T-helper 2 cell treated with Interferon-gamma antibody and Interleukin-4, amounts not matched to agents 5 μg/mL and 100 μg/mL, for 36 hours (primary cell): Measurements from ENCODE around the gene RFESD.
"Not testable (repeated sequence)": the region's sequence is repeated elsewhere in the genome, so short reads cannot be mapped to it uniquely, and the experiment has no call there.

Experiments
- DNase-seq: peaks from one replicate; pipeline ENCODE4 v3.0.0; 2021; ENCODE audit warnings: low spot score
- H3K27ac Mint-ChIP-seq: one replicate; pipeline ENCODE4 v1.8.0; 2021; ENCODE audit warnings: mild to moderate bottlenecking, mixed read lengths
- H3K27me3 Mint-ChIP-seq: one replicate; pipeline ENCODE4 v1.8.0; 2021; ENCODE audit warnings: low read depth, mixed read lengths
- H3K36me3 Mint-ChIP-seq: one replicate; pipeline ENCODE4 v1.8.0; 2021; ENCODE audit warnings: low read depth, mixed read lengths
- H3K4me1 Mint-ChIP-seq: one replicate; pipeline ENCODE4 v1.8.0; 2021; ENCODE audit warnings: low read depth, mixed read lengths
- H3K4me3 Mint-ChIP-seq: one replicate; pipeline ENCODE4 v1.8.0; 2022; ENCODE audit warnings: mild to moderate bottlenecking, moderate library complexity, mixed read lengths
- H3K9me3 Mint-ChIP-seq: one replicate; pipeline ENCODE4 v1.8.0; 2021; ENCODE audit warnings: mixed read lengths

RFESD gene

DNA sequence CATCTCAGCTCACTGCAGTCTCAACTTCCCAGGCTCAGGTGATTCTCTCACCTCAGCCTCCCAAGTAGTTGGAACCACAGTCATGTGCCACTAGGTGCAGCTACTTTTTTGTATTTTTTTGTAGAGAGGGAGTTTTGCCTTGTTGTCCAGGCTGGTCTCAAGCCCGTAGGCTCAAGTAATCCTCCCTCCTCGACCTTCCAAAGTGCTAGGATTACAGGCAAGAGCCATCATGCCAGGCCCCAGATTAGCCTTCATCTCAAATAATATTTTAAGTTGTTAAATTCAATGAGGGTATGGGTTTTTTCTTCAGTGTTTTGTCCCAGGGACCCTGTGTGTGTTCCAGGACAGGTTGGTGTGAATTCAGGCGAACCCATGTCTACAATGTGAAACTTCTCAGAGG, 12.5 kb upstream of the RFESD start:
- Mint-ChIP-seq H3K27me3 (peaks cover 18% of the 10 kb centered on the region), H3K4me1 (peaks cover 16% of the 10 kb centered on the region), H3K4me3 (no peak overlapping the region), H3K27ac (no peak overlapping the region), H3K36me3 (peaks cover 6% of the 10 kb centered on the region), H3K9me3 (peaks cover 16% of the 10 kb centered on the region)
- DNase-seq: no peak

DNA sequence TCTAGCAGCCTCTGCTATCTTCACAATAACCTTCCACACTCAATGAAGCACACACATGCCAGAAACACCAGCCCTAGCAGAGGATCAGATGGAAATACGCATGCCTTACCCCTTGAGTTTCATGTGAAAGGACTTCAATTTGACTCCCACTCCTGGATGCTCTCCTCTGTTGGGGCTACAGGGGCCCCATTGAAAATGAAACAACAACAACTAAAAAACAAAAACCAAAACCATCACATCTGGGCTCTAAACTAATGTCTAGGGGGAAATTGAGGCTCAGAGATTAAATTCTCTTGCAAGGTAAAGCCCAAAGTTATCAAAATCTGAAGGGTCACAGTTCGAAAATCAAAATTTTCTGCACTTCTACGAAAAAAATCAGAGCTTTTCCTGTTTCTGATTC, 7.9 kb upstream of the RFESD start:
- peaks cover 24% of the 10 kb centered on the region for H3K27me3 Mint-ChIP-seq

DNA sequence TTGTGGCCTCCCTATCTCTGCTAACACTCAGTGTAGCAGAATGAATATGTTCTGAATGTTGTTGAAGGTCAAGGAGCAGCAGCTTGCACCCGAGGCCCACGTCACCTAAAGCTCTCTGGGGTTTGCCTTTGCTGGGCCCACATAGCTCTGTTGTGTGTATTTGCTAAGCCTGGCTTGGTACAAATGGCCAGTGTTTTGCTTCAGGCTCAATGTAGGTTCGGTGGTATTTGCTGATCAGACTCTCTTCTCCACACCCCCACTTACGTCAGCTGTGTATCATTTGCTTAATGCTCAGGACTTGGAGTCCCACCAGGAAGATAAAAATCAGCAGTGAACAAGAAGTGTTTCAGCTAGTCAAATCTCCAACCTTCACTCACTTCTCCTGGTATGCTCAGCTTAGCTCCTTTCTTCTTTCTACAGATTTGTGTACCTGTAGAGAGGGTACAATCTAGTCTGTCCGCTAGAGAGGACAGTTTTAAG, 4.8 kb upstream of the RFESD start:
- no peak overlapping the region for H3K27ac Mint-ChIP-seq
- no peaks in the 10 kb centered on the region for H3K36me3 Mint-ChIP-seq
- no peak overlapping the region for H3K4me3 Mint-ChIP-seq
- no peaks in the 10 kb centered on the region for H3K9me3 Mint-ChIP-seq
- DNase-seq: no peak
- H3K27me3 Mint-ChIP-seq: peaks cover 18% of the 10 kb centered on the region
- peaks cover 28% of the 10 kb centered on the region for H3K4me1 Mint-ChIP-seq

More for the DNA sequence above, 7.9 kb upstream of the RFESD start:
- H3K36me3 Mint-ChIP-seq: no peaks in the 10 kb centered on the region
- peaks cover 5% of the 10 kb centered on the region for H3K4me1 Mint-ChIP-seq
- DNase-seq: no peak
- H3K4me3 Mint-ChIP-seq: no peak overlapping the region
- H3K9me3 Mint-ChIP-seq: no peaks in the 10 kb centered on the region
- no peak overlapping the region for H3K27ac Mint-ChIP-seq

DNA sequence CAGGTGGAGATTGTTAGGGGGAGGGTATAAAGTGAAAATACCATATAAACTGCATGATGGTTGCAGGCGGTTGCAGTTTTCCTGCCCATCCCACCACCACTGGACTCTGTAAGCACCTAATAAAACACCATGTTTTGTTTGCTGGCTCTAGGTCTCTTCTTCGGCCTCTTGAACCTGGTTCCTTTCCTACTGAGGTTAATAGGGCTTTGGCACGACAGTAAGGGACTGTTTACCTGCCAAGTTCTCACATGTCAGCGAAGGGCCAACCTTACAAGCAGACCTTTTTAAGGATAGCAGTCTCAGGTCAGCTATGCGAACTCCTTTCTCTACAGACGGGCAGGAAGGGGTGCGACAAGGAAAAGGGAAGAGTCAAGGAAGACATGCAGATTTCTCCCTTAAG, 3.4 kb upstream of the RFESD start:
- Mint-ChIP-seq H3K9me3 (no peaks in the 10 kb centered on the region), H3K27ac (peak overlapping the region; percentile 4), H3K36me3 (no peaks in the 10 kb centered on the region), H3K4me1 (peaks cover 31% of the 10 kb centered on the region), H3K27me3 (peaks cover 14% of the 10 kb centered on the region), H3K4me3 (no peak overlapping the region)
- no peak for DNase-seq

DNA sequence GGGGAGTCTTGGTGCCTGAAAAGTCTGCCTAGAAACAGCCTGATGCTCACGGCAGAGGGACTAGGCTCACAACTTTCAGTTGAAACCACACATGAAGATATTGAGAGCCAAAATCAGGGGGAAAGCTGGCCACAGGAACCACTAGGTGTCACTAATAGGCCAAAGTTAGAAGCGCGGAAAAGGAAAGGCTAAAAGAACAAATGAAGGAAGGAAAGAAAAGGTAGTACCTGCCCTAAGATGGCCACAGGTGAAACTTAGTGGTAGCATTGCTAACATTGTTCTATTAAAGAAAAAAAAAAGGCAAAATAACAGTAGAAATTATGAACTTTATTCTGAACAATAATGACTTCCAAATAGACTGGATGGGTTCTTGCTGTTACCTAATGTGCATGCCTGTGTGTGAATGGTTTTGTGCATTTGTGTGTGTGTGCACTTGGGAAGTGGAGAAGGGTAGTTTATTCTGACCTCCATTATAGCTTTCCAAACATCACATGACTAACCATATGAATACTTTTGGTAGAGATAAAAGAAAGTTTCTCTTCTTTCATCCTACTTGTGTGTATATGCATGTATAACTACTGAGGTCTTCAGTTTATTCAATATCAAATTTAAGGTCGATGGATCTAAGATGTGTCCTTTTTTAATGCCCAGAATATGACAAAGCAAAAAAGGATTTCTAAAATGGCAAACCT, 2.1 kb upstream of the RFESD start:
- Mint-ChIP-seq H3K4me1 (peaks cover 31% of the 10 kb centered on the region), H3K9me3 (no peaks in the 10 kb centered on the region), H3K27me3 (peaks cover 2% of the 10 kb centered on the region), H3K36me3 (no peaks in the 10 kb centered on the region), H3K4me3 (peak overlapping the region; percentile 9), H3K27ac (peak overlapping the region; percentile 11)
- DNase-seq: peak; percentile 42

DNA sequence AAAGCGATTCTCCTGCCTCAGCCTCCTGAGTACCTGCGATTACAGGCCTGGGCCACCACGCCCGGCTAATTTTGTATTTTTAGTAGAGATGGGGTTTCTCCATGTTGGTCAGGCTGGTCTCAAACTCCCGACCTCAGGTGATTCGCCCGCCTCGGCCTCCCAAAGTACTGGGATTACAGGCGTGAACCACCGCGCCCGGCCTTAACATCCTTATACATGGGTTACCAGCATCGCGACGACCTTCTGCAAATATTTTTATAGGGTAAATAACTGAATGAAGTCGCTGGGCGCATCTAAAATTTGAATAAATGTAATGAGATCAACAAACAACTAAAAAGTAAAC, 380 bp upstream of the RFESD start:
- peaks cover 36% of the 10 kb centered on the region for H3K4me1 Mint-ChIP-seq
- not testable (repeated sequence) for DNase-seq, H3K36me3 Mint-ChIP-seq, H3K27me3 Mint-ChIP-seq, H3K9me3 Mint-ChIP-seq
- peak overlapping the region; percentile 85 for H3K27ac Mint-ChIP-seq
- H3K4me3 Mint-ChIP-seq: peak overlapping the region; percentile 80

DNA sequence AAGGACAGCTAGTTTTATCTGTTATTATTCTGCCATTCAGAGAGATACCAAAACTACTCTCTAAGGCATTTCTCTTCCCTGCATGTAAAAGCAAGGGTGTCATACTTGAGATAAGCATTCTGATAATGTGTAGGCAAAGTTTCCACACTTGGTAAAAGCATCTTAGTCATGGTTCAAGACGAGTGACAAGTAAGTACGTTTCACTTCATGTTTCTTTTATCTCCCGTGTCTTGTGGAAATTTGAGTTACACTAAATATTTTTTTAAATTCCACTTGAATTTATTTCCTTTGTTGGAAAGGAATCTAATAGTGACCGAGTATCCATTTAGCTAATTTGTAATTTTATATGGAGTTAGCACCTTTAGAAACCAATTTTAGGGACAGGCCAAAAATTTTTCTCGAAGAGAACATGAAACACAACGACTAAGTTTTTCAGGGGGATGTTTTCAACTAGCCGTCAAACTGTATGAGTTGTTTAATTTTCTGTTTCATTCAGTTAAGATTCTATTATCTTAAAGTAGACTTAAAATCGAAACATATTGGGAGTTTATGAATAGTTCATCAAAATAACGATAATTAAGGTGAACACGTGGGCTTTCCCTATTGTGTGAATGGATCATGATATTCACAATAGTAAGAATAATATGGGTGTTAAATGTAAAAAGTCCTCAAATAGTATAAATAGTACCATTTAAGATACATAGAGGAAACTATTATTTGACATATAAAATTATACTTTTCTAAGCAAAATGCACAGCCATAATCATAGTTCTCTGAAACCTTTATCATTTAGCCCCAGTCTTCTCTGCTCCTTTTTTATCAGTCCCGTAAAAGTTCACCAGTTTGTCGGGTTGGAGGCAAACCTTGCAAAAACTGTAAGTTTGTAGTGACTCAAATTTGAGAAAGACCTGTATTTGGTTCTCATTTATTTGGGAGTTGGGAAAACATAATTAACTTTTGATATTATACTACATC, 1.6 kb downstream of the RFESD start:
- H3K4me3 Mint-ChIP-seq: peak overlapping the region; percentile 62
- H3K27me3 Mint-ChIP-seq: no peaks in the 10 kb centered on the region
- H3K4me1 Mint-ChIP-seq: peaks cover 36% of the 10 kb centered on the region
- no peaks in the 10 kb centered on the region for H3K9me3 Mint-ChIP-seq
- peak overlapping the region; percentile 67 for H3K27ac Mint-ChIP-seq
- peaks cover 7% of the 10 kb centered on the region for H3K36me3 Mint-ChIP-seq
- peak; percentile 17 for DNase-seq

DNA sequence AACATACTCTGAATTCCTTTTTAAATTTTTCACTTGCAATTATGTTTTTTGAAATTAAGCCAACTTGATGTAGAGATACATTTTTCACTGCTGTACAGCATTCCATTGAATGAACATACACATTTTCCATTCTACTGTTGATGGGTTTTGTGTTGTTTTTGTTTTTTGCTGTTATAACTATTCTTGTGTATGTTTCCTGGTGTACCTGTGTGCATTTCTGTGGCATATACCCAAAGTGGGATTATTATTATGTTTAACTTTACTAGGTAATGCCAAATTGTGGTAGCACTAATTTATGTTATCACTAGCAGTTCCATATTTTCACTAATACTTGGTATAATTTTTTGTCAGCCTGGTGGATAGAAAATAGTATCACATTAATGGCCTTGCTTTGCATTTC, 2.7 kb downstream of the RFESD start:
- DNase-seq: no peak
- H3K4me1 Mint-ChIP-seq: peaks cover 30% of the 10 kb centered on the region
- peaks cover 7% of the 10 kb centered on the region for H3K36me3 Mint-ChIP-seq
- no peaks in the 10 kb centered on the region for H3K9me3 Mint-ChIP-seq
- no peak overlapping the region for H3K4me3 Mint-ChIP-seq
- no peak overlapping the region for H3K27ac Mint-ChIP-seq
- no peaks in the 10 kb centered on the region for H3K27me3 Mint-ChIP-seq

DNA sequence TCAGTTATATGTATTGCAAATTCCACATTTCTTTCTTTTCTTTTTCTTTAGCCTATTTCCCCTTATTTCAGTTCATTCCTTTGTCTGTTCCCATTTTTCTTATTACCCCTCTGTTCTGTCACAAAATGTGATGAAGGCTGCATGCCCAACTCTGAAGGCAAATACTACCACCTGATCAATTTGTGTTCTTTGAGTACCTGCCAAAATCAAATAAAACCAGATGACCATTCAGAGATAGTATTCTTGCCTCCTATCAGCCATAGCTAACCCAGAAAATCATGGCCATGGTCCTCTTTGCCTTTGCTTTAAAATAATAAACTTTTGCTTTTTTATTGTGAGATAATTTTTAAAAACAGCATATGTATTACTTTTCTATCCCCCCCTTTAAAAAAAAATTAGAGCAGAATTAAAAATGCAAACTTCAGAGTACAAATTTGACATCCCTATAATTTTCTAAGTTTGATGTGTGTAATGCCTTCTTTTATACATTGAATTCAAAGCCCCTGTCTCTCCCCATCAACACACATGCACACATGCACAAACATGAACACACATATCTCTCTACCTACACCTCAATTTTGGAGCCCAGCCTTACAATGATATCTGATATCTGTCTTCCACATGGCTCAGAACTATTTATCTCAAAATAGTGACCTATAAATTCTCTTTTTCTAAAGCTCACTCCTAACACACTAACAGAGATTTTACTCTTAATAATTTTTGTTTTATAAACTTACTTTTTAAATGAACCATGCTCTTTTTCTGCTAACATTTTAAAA, 3.5 kb downstream of the RFESD start:
- Mint-ChIP-seq H3K9me3 (no peaks in the 10 kb centered on the region), H3K4me3 (no peak overlapping the region), H3K27ac (peak overlapping the region; percentile 4), H3K27me3 (no peaks in the 10 kb centered on the region), H3K36me3 (peaks cover 7% of the 10 kb centered on the region), H3K4me1 (peaks cover 24% of the 10 kb centered on the region)
- DNase-seq: no peak

DNA sequence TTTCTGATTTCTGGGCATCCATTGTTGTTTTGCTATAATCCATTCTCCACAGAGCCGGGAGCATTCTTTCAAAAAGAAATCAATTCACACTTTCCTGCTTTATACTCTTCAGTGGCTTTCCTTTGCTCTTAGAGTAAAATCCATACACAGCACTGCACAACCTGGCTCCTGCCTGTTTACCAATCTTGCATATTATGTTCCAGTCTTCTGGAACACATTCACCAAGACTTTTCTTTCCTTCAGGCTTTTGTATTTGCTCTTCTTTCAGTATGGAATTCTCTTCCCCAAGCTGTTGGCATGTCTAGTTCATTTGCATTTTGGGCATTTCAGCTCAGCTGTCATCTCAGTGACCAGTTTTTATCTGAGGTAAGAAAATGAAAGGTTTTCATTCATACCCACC, 6.3 kb downstream of the RFESD start:
- Mint-ChIP-seq H3K4me3 (no peak overlapping the region), H3K9me3 (no peaks in the 10 kb centered on the region), H3K27ac (no peak overlapping the region), H3K4me1 (peaks cover 12% of the 10 kb centered on the region), H3K36me3 (peaks cover 10% of the 10 kb centered on the region), H3K27me3 (no peaks in the 10 kb centered on the region)
- DNase-seq: no peak

DNA sequence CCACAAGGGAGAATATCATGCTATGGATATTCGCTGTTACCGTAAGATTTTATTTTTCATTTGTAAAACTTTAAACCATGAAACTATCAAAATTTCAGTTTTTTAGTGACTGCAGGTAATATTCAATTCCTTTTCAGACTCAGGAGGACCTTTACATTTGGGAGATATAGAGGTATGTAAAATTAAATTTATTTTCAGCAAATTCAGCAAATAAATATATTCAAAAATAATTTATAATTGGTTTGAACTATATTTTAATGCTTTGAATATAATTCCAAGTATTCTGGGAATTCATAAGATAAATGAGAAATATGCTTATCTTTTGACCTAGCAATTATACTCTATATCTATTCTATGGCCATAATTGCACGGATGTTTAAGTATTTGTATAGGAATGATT, 7.6 kb downstream of the RFESD start:
- no peak overlapping the region for H3K27ac Mint-ChIP-seq
- H3K4me3 Mint-ChIP-seq: no peak overlapping the region
- no peak for DNase-seq
- no peaks in the 10 kb centered on the region for H3K27me3 Mint-ChIP-seq
- peaks cover 5% of the 10 kb centered on the region for H3K4me1 Mint-ChIP-seq
- no peaks in the 10 kb centered on the region for H3K9me3 Mint-ChIP-seq
- peaks cover 11% of the 10 kb centered on the region for H3K36me3 Mint-ChIP-seq

DNA sequence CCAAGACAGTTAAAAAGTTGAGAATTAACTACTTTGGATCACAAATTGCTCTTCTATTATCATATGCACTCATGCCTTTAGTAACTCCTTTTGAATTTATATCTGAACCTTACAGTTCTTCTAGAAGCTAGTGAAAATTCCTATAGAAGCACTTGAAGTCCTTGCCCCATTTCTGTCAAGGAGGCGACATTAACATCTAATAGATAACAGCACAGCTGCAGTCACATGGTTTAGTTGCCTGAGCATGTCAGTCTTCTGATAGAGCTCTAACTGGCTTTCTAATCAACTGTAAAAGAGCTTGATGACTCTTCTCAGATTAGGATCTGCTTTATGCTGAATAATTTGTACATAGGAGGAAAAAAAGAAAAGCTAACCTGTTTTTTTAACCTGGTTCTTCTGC, 9.0 kb downstream of the RFESD start:
- Mint-ChIP-seq H3K4me1 (no peaks in the 10 kb centered on the region), H3K4me3 (no peak overlapping the region), H3K36me3 (peaks cover 11% of the 10 kb centered on the region), H3K27me3 (peaks cover 2% of the 10 kb centered on the region), H3K9me3 (no peaks in the 10 kb centered on the region), H3K27ac (no peak overlapping the region)
- DNase-seq: no peak

DNA sequence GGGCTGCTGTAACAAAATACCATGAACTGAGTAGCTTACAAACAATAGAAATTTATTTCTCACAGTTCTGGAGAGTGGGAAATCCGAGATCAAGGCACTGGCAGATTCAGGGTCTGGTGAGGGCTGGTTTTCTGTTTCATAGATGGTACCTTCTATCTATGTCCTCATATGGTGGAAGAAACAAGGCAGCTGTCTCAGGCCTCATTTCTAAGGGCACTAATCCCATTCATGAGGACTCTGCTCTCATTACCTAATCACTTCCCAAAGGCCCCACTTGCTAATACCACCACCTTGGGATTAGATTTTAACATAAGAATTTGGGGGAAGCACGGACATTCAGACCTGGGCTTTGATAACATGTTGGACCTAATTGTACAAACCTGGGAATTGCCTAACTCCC, 13.5 kb downstream of the RFESD start:
- Mint-ChIP-seq H3K27me3 (peaks cover 13% of the 10 kb centered on the region), H3K27ac (no peak overlapping the region), H3K36me3 (peaks cover 4% of the 10 kb centered on the region), H3K9me3 (no peaks in the 10 kb centered on the region), H3K4me1 (no peaks in the 10 kb centered on the region), H3K4me3 (no peak overlapping the region)
- no peak for DNase-seq

DNA sequence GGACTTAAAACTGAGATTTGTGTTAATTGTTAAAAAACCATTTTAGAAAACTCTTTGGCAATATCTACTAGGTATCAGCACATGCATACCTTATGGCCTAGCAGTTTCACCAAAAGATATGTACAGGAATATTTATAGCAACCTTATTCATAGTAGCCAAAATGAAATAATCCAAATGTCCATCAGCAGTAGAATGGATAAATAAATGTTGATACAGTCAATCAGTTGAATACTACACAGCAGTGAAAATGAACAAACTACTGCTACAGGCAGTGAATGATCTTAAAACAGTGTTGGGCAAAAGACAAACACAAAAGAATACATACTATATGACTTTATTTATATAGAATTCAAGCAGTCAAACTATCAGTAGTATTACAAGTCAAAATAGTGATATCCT, 16.4 kb downstream of the RFESD start:
- H3K9me3 Mint-ChIP-seq: no peaks in the 10 kb centered on the region
- no peak overlapping the region for H3K4me3 Mint-ChIP-seq
- H3K36me3 Mint-ChIP-seq: peaks cover 1% of the 10 kb centered on the region
- peaks cover 19% of the 10 kb centered on the region for H3K27me3 Mint-ChIP-seq
- H3K4me1 Mint-ChIP-seq: no peaks in the 10 kb centered on the region
- H3K27ac Mint-ChIP-seq: no peak overlapping the region
- no peak for DNase-seq
